K562 (cell line): ENCODE results near the gene SPEG. TPM values are rescaled to one million over a fixed set of nuclear protein-coding genes. Genes with fewer than 3 reads are reported as not detected.

ENCODE experiments used
- ATAC-seq: fragments of 200-7000 bp; cut with Tn5 transposase; 3 replicates; pipeline ENCODE4 v1.9.1; 2020; ENCODE audit warnings: moderate library complexity
- BruUV-seq: library from RNA; stranded (reverse); fragments of 400-500 nt; replicated peaks from 2 replicates; lab custom pipeline; 2021; lab: Mats Ljungman, UMichigan
- CTCF ChIA-PET: fragments of 300-600 bp; formaldehyde crosslinking; extraction: SDS; loops from one replicate; lab custom pipeline; 2021; ENCODE audit warnings: low intra/inter-chr PET ratio; lab: Yijun Ruan, JAX
- POLR2A ChIA-PET: fragments of 300-600, 350-650 bp; sonication (Branson Sonifier 250); formaldehyde crosslinking; extraction: SDS; loops from one replicate; lab custom pipeline; 2021; ENCODE audit warnings: antibody characterized with exemption, inconsistent platforms; lab: Yijun Ruan, JAX
- DNase-seq, 4 experiments: peaks; one replicate each; pipeline versions ENCODE4 v3.0.0 to v3.0.0-alpha.2; 2011 to 2018; ENCODE audit warnings: low spot score in 3 of 4, mixed read lengths in 3 of 4; ENCODE audit errors: extremely low read depth in 1 of 4
- FAIRE-seq: peaks from 2 replicates; lab custom pipeline; 2011; peaks lifted over from hg19 to GRCh38; lab: Jason Lieb, UNC
- H2AFZ ChIP-seq: 2 replicates; pipeline ENCODE4 v1.6.0; 2011; ENCODE audit warnings: low read depth, low read length, control low read depth, inconsistent platforms
- H3K27ac ChIP-seq: fragments of 200-600 bp; 3 replicates; pipeline ENCODE4 v1.8.0; 2011; ENCODE audit warnings: low read depth, mild to moderate bottlenecking, control low read depth, inconsistent platforms, low read length, moderate library complexity, mixed read lengths; ENCODE audit errors: extremely low read depth
- H3K27me3 ChIP-seq, 2 experiments: fragments of 300-600 bp in 1 of 2; 2 replicates in 1 of 2; 3 replicates in 1 of 2; pipeline versions ENCODE4 v1.6.0 to v1.8.0; 2011; ENCODE audit warnings: inconsistent platforms in 2 of 2, low read length in 2 of 2, mild to moderate bottlenecking in 1 of 2, mixed read lengths in 1 of 2, moderate library complexity in 1 of 2; ENCODE audit not compliant: control insufficient read depth in 2 of 2, insufficient read depth in 2 of 2
- H3K36me3 ChIP-seq: fragments of 300-600 bp; 3 replicates; pipeline ENCODE4 v1.8.0; 2011; ENCODE audit warnings: mild to moderate bottlenecking, low read length, inconsistent platforms; ENCODE audit not compliant: control insufficient read depth, insufficient read depth
- H3K4me1 ChIP-seq, 2 experiments: fragments of 200-600 bp in 1 of 2; replicated peaks in 1 of 2; 2 replicates in 1 of 2; 3 replicates in 1 of 2; pipeline versions ENCODE4 v1.5.1 to v1.8.0; 2011; ENCODE audit warnings: inconsistent platforms in 2 of 2, low read length in 2 of 2, mild to moderate bottlenecking in 1 of 2, mixed read lengths in 1 of 2, moderate library complexity in 1 of 2; ENCODE audit not compliant: control insufficient read depth in 2 of 2, insufficient read depth in 2 of 2
- H3K4me2 ChIP-seq: 2 replicates; pipeline ENCODE4 v1.6.1; 2011; ENCODE audit warnings: low read length, control low read depth, inconsistent platforms, mixed read lengths; ENCODE audit not compliant: insufficient read depth
- H3K4me3 ChIP-seq: fragments of 200-600 bp; sonication (generic), shearing (Covaris generic); 2 replicates; pipeline ENCODE4 v1.5.1; 2016; ENCODE audit warnings: control low read depth, inconsistent platforms
- H3K79me2 ChIP-seq: fragments of 200-600 bp; 3 replicates; pipeline ENCODE4 v1.8.0; 2011; ENCODE audit warnings: low read length, inconsistent platforms; ENCODE audit not compliant: control insufficient read depth, insufficient read depth
- H3K9ac ChIP-seq, 2 experiments: 2 replicates each; pipeline versions ENCODE4 v1.6.0 to v1.6.1; 2011; ENCODE audit warnings: low read depth in 2 of 2, low read length in 2 of 2, control low read depth in 1 of 2, inconsistent platforms in 1 of 2, mild to moderate bottlenecking in 1 of 2, mixed read lengths in 1 of 2; ENCODE audit not compliant: insufficient read depth in 1 of 2
- H3K9me1 ChIP-seq: one replicate; pipeline ENCODE4 v1.6.0; 2011; ENCODE audit warnings: inconsistent platforms, mild to moderate bottlenecking, low read length, moderate library complexity; ENCODE audit not compliant: control insufficient read depth, insufficient read depth
- H3K9me3 ChIP-seq: replicated peaks from 2 replicates; pipeline ENCODE4 v1.5.1; 2011; ENCODE audit warnings: low read depth, low read length, inconsistent platforms; ENCODE audit not compliant: control insufficient read depth, insufficient read depth
- H4K20me1 ChIP-seq: replicated peaks from 2 replicates; pipeline ENCODE4 v1.6.1; 2011; ENCODE audit warnings: low read length, inconsistent platforms, mixed read lengths; ENCODE audit not compliant: control insufficient read depth, insufficient read depth
- CHCHD3 ChIP-seq: fragments of 250-450 bp; sonication (Bioruptor Pico); IDR thresholded peaks from 2 replicates; pipeline ENCODE4 v2.1.2; 2022; ENCODE audit warnings: mild to moderate bottlenecking
- GATAD2B ChIP-seq: fragments of 450-650 bp; IDR thresholded peaks from 2 replicates; pipeline ENCODE4 v1.6.1; 2017; ENCODE audit warnings: mild to moderate bottlenecking, borderline replicate concordance
- MECOM ChIP-seq: fragments of 250-450 bp; sonication (Bioruptor Pico); IDR thresholded peaks from 2 replicates; pipeline ENCODE4 v1.8.0; 2022; ENCODE audit warnings: inconsistent platforms
- NR4A1 ChIP-seq, 2 experiments: fragments of 250-450 bp in 1 of 2; fragments of 450-650 bp in 1 of 2; sonication (Bioruptor Pico) in 1 of 2; IDR thresholded peaks; 2 replicates each; pipeline versions ENCODE4 v1.4.0 to v1.6.1; 2016 to 2020; ENCODE audit warnings: mild to moderate bottlenecking in 2 of 2, missing compliant biosample characterization in 1 of 2, missing genetic modification characterization in 1 of 2, moderate library complexity in 1 of 2
- NRF1 ChIP-seq, 2 experiments: fragments of 450-650 bp; IDR thresholded peaks in 1 of 2; conservative IDR thresholded peaks in 1 of 2; 2 replicates each; pipeline ENCODE4 v1.6.1; 2014; ENCODE audit warnings: mild to moderate bottlenecking in 2 of 2
- POLR2A ChIP-seq: fragments of 450-650 bp; conservative IDR thresholded peaks from 2 replicates; pipeline ENCODE4 v1.6.1; 2016
- SMARCE1 ChIP-seq: fragments of 450-650 bp; IDR thresholded peaks from 2 replicates; pipeline ENCODE4 v1.7.1; 2016; ENCODE audit warnings: mild to moderate bottlenecking
- SP2 ChIP-seq: IDR thresholded peaks from 2 replicates; pipeline ENCODE4 v1.6.1; 2011; ENCODE audit warnings: mild to moderate bottlenecking, low read depth, low read length, moderate library complexity; ENCODE audit not compliant: poor library complexity, severe bottlenecking; ENCODE audit errors: extremely low read depth
- TEAD1 ChIP-seq, 2 experiments: fragments of 450-650 bp in 1 of 2; sonication (generic) in 1 of 2; formaldehyde crosslinking; IDR thresholded peaks; 2 replicates each; pipeline versions ENCODE4 v1.4.0 to v1.8.0; 2020 to 2022; ENCODE audit warnings: mild to moderate bottlenecking in 2 of 2, missing genetic modification reagents in 1 of 2
- ZNF778 ChIP-seq: fragments of 450-650 bp; formaldehyde crosslinking; IDR thresholded peaks from 2 replicates; pipeline ENCODE4 v1.4.0; 2020; ENCODE audit warnings: mild to moderate bottlenecking, moderate library complexity
- WGBS: fragments of 100-300 bp; shearing (Covaris generic); methylation state at CpG from one replicate; pipeline ENCODE4 v1.1.6; 2016; ENCODE audit warnings: low coverage, mixed read lengths; ENCODE audit not compliant: insufficient coverage; ENCODE audit errors: missing lambda C conversion rate; 5-methylcytosine and 5-hydroxymethylcytosine counted together
- in situ Hi-C: fragments of 300-500 bp; cut with MboI; formaldehyde crosslinking; loops from 4 replicates; pipeline ENCODE4 v1.15.0; 2018; ENCODE audit warnings: inconsistent platforms, mixed read lengths
- intact Hi-C: fragments of 100-400 bp; cut with micrococcal nuclease; formaldehyde crosslinking; loops from 2 replicates; pipeline ENCODE4 v1.14.2; 2022
- polyA plus RNA-seq, 8 experiments: library from polyadenylated mRNA; depleted of rRNA in 4 of 8; stranded (reverse) in 5 of 8; unstranded in 3 of 8; fragments of >200 nt; fragmentation: Nextera tagmentation in 2 of 8; fragmentation: Illumina TruSeq in 1 of 8; extraction: Ambion mirVana in 2 of 8; extraction: Trizol in 1 of 8; gene quantifications; 2 replicates each; pipeline versions ENCODE4 v1.2.1 to v1.2.3, GENCODE V29; 2011 to 2014; ENCODE audit warnings: inconsistent platforms in 1 of 8, missing spikeins in 1 of 8
- total RNA-seq, 7 experiments: library from RNA; depleted of rRNA in 6 of 7; stranded (reverse); fragments of >200 nt in 6 of 7; fragmentation: Illumina TruSeq in 2 of 7; extraction: Trizol in 2 of 7; gene quantifications; 2 replicates each; pipeline versions ENCODE4 v1.2.1 to v1.2.3, GENCODE V29; 2011 to 2021; ENCODE audit warnings: low replicate concordance in 1 of 7
- TF ChIP-seq, protein P1 (sequence below): sonication (generic); formaldehyde crosslinking; IDR thresholded peaks from 2 replicates; pipeline ENCODE4 v1.8.1; 2023; ENCODE audit warnings: mild to moderate bottlenecking, missing genetic modification reagents
- TF ChIP-seq, protein P2 (sequence below): IDR thresholded peaks from 2 replicates; pipeline ENCODE4 v1.6.1; 2012; ENCODE audit warnings: low read depth, low read length, improper control_type of control experiment, borderline replicate concordance
- TF ChIP-seq, protein P3 (sequence below): fragments of 450-650 bp; formaldehyde crosslinking; IDR thresholded peaks from 2 replicates; pipeline ENCODE4 v1.4.0; 2020; ENCODE audit warnings: mild to moderate bottlenecking
- TF ChIP-seq, protein P4 (sequence below): conservative IDR thresholded peaks from 2 replicates; pipeline ENCODE4 v1.6.1; 2011; ENCODE audit warnings: low read depth, mild to moderate bottlenecking, low read length; ENCODE audit not compliant: control insufficient read depth

The SPEG gene
- total and polyA plus RNA-seq, 9 of the 15 experiments (the other 6 are each of a cell fraction or from before 2014, with no cell fraction given): 0.49 to 8.7 (median 3.0) TPM

DNA sequence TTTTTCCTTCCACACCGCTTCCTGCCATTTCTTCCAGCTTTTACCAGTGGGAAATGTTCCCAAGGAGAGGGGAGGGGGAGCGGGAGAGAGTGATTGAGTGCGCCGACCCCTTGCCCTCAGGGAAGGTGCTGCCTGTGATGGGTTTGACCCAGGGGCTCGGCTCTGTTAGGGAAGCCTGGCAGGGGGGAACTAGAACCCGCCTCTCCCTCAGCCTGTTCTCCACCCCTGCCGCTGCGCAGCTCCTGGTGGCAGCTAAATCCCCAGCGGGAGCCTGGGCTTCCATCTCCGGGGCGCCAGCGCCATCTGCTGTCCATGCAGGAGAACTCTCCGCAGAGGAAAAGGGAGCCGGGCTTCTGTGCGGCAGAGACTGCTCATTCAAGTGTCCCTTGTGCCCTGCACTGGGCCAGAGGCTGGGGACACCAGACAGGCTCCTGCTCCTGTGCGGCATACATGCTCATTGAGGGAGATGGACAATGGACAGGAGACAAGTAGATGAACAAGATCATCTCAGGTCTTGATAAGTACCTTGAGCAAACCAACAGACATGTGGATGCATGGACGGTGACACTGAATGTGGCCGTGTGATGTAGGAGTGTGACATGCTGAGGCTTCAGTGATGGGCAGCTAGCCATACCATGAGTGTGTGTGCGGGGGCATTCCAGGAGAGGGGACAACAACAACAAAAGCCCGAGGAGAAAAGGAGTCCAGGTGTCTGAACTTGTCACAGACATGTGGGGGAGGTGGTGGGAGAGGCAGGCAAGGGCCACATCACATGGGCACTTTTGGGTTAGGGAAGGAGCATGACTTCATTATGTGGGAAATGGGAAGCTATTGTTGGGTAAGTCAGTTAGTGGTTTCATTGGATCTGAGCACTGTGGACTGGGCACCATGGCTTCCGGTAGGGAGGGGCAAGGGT is 95.7 kb downstream of the SPEG start:
- H2AFZ ChIP-seq: 0 out of 2 replicates have a peak overlapping the region, but pooled peaks have one; percentile 32
- ATAC-seq (peak; percentile 80), FAIRE-seq (peak; percentile 91), DNase-seq (peak; percentile 74 to 88 (median 82))
- WGBS: 38% methylated on average over 9 of the region's 21 CpGs
- peaks cover 49% of the 10 kb centered on the region; the same call in 2 of the 3 replicates for H3K36me3 ChIP-seq
- no peaks in the 10 kb centered on the region for H3K9me1 ChIP-seq
- H3K27me3 ChIP-seq: no peaks in the 10 kb centered on the region
- H3K9ac ChIP-seq: peak overlapping the region; percentile 45 to 82; a peak in 3 of 4 replicates
- ChIA-PET CTCF (interaction anchor here (0.6 to 3.2 kb wide), 7 partner anchors 16 to 127 kb away, joined by 3 to 25 read pairs (median 9); a partner anchor contains a TSS), POLR2A (interaction anchor here (0.6 to 1.2 kb wide), 5 partner anchors 11 to 500 kb away, joined by 3 to 4 read pairs (median 4); no protein-coding TSS in a partner anchor)
- no TSS peak for BruUV-seq
- H3K4me2 ChIP-seq: peak overlapping the region; percentile 63
- H3K79me2 ChIP-seq: peaks cover 70% of the 10 kb centered on the region
- intact Hi-C loops (loop anchor here (1.0 to 2.0 kb wide), 4 partner anchors 36 to 127 kb away; no protein-coding TSS in a partner anchor), in situ Hi-C loops (loop anchor here (5.0 kb wide), 1 partner anchor 123 kb away; no protein-coding TSS in a partner anchor)
- no peak overlapping the region for H3K4me3 ChIP-seq
- no peaks in the 10 kb centered on the region for H3K9me3 ChIP-seq
- peaks cover 47 to 61% of the 10 kb centered on the region in 2 experiments for H3K4me1 ChIP-seq
- H3K27ac ChIP-seq: no peak overlapping the region
- 0 out of 2 replicates have a peak, but pooled peaks cover 3% of the 10 kb centered on the region for H4K20me1 ChIP-seq
- TF ChIP-seq SMARCE1 (no peak), SP2 (no peak), NR4A1 (CRISPR knock-in tag; IDR thresholded peaks at IDR 0.05) (no peak), NR4A1 (tag; IDR thresholded peaks at IDR 0.05) (no peak), GATAD2B (no peak), CHCHD3 (CRISPR knock-in tag) (no peak), POLR2A (no peak), ZNF778 (CRISPR knock-in tag) (no peak), MECOM (CRISPR knock-in tag) (no peak), TEAD1 (CRISPR knock-in tag; IDR thresholded peaks at IDR 0.05) (no peak), NRF1 (conservative IDR thresholded peaks at IDR 0.05 in 1 of 2, IDR thresholded peaks at IDR 0.05 in 1 of 2) (peak; percentile 80 to 83)
- TF ChIP-seq, protein P1, sequence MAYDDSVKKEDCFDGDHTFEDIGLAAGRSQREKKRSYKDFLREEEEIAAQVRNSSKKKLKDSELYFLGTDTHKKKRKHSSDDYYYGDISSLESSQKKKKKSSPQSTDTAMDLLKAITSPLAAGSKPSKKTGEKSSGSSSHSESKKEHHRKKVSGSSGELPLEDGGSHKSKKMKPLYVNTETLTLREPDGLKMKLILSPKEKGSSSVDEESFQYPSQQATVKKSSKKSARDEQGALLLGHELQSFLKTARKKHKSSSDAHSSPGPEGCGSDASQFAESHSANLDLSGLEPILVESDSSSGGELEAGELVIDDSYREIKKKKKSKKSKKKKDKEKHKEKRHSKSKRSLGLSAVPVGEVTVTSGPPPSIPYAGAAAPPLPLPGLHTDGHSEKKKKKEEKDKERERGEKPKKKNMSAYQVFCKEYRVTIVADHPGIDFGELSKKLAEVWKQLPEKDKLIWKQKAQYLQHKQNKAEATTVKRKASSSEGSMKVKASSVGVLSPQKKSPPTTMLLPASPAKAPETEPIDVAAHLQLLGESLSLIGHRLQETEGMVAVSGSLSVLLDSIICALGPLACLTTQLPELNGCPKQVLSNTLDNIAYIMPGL (CRISPR knock-in tag): no peak
- TF ChIP-seq, protein P2, sequence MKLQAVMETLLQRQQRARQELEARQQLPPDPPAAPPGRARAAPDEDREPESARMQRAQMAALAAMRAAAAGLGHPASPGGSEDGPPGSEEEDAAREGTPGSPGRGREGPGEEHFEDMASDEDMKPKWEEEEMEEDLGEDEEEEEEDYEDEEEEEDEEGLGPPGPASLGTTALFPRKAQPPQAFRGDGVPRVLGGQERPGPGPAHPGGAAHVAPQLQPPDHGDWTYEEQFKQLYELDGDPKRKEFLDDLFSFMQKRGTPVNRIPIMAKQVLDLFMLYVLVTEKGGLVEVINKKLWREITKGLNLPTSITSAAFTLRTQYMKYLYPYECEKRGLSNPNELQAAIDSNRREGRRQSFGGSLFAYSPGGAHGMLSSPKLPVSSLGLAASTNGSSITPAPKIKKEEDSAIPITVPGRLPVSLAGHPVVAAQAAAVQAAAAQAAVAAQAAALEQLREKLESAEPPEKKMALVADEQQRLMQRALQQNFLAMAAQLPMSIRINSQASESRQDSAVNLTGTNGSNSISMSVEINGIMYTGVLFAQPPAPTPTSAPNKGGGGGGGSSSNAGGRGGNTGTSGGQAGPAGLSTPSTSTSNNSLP: no peak
- TF ChIP-seq, protein P3, sequence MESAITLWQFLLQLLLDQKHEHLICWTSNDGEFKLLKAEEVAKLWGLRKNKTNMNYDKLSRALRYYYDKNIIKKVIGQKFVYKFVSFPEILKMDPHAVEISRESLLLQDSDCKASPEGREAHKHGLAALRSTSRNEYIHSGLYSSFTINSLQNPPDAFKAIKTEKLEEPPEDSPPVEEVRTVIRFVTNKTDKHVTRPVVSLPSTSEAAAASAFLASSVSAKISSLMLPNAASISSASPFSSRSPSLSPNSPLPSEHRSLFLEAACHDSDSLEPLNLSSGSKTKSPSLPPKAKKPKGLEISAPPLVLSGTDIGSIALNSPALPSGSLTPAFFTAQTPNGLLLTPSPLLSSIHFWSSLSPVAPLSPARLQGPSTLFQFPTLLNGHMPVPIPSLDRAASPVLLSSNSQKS (CRISPR knock-in tag): no peak
- TF ChIP-seq, protein P4, sequence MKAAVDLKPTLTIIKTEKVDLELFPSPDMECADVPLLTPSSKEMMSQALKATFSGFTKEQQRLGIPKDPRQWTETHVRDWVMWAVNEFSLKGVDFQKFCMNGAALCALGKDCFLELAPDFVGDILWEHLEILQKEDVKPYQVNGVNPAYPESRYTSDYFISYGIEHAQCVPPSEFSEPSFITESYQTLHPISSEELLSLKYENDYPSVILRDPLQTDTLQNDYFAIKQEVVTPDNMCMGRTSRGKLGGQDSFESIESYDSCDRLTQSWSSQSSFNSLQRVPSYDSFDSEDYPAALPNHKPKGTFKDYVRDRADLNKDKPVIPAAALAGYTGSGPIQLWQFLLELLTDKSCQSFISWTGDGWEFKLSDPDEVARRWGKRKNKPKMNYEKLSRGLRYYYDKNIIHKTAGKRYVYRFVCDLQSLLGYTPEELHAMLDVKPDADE: no peak
